Measurements from ENCODE around the gene RAB1A.

- no peak for TF ChIP-seq EZH2 (IDR thresholded peaks at IDR 0.05)
- TF ChIP-seq POLR2AphosphoS5 (IDR thresholded peaks at IDR 0.05; ENCODE audit: borderline replicate concordance, low read depth, low read length): no peak
- TF ChIP-seq FOXP2 (optimal IDR thresholded peaks at IDR 0.05; ENCODE audit: control extremely low read depth, extremely low read length, insufficient read depth): no peak
Observed at GRCh38 chr2:65037178-65037577, 92.7 kb downstream of the RAB1A start.

Measured in SK-N-MC (cell line).